ENCODE data around the gene FRMD1.

- TF ChIP-seq, protein P1, sequence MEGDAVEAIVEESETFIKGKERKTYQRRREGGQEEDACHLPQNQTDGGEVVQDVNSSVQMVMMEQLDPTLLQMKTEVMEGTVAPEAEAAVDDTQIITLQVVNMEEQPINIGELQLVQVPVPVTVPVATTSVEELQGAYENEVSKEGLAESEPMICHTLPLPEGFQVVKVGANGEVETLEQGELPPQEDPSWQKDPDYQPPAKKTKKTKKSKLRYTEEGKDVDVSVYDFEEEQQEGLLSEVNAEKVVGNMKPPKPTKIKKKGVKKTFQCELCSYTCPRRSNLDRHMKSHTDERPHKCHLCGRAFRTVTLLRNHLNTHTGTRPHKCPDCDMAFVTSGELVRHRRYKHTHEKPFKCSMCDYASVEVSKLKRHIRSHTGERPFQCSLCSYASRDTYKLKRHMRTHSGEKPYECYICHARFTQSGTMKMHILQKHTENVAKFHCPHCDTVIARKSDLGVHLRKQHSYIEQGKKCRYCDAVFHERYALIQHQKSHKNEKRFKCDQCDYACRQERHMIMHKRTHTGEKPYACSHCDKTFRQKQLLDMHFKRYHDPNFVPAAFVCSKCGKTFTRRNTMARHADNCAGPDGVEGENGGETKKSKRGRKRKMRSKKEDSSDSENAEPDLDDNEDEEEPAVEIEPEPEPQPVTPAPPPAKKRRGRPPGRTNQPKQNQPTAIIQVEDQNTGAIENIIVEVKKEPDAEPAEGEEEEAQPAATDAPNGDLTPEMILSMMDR (IDR thresholded peaks at IDR 0.05; ENCODE audit: borderline replicate concordance, extremely low read depth, low read length, poor library complexity, severe bottlenecking), result no peak
- no peak for TF ChIP-seq EZH2 (IDR thresholded peaks at IDR 0.05; ENCODE audit: borderline replicate concordance, low read depth, low read length, severe bottlenecking)
Measured at GRCh38 chr6:168081858-168082546, 3.0 kb upstream of the FRMD1 start.
